K562 (cell line): ENCODE data around the gene SFTPB. TPM values are rescaled to one million over a fixed set of nuclear protein-coding genes. Genes with fewer than 3 reads are reported as not detected.

Experiments used
- ATAC-seq: fragments of 200-7000 bp; cut with Tn5 transposase; 3 replicates; pipeline ENCODE4 v1.9.1; 2020; ENCODE audit warnings: moderate library complexity
- BruUV-seq: library from RNA; stranded (reverse); fragments of 400-500 nt; replicated peaks from 2 replicates; lab custom pipeline; 2021; lab: Mats Ljungman, UMichigan
- CTCF ChIA-PET: fragments of 300-600 bp; formaldehyde crosslinking; extraction: SDS; loops from one replicate; lab custom pipeline; 2021; ENCODE audit warnings: low intra/inter-chr PET ratio; lab: Yijun Ruan, JAX
- POLR2A ChIA-PET: fragments of 300-600, 350-650 bp; sonication (Branson Sonifier 250); formaldehyde crosslinking; extraction: SDS; loops from one replicate; lab custom pipeline; 2021; ENCODE audit warnings: antibody characterized with exemption, inconsistent platforms; lab: Yijun Ruan, JAX
- DNase-seq, 4 experiments: peaks; one replicate each; pipeline versions ENCODE4 v3.0.0 to v3.0.0-alpha.2; 2011 to 2018; ENCODE audit warnings: low spot score in 3 of 4, mixed read lengths in 3 of 4; ENCODE audit errors: extremely low read depth in 1 of 4
- FAIRE-seq: peaks from 2 replicates; lab custom pipeline; 2011; peaks lifted over from hg19 to GRCh38; lab: Jason Lieb, UNC
- H2AFZ ChIP-seq: 2 replicates; pipeline ENCODE4 v1.6.0; 2011; ENCODE audit warnings: low read depth, low read length, control low read depth, inconsistent platforms
- H3K27ac ChIP-seq: fragments of 200-600 bp; 3 replicates; pipeline ENCODE4 v1.8.0; 2011; ENCODE audit warnings: low read depth, mild to moderate bottlenecking, control low read depth, inconsistent platforms, low read length, moderate library complexity, mixed read lengths; ENCODE audit errors: extremely low read depth
- H3K27me3 ChIP-seq, 2 experiments: fragments of 300-600 bp in 1 of 2; 2 replicates in 1 of 2; 3 replicates in 1 of 2; pipeline versions ENCODE4 v1.6.0 to v1.8.0; 2011; ENCODE audit warnings: inconsistent platforms in 2 of 2, low read length in 2 of 2, mild to moderate bottlenecking in 1 of 2, mixed read lengths in 1 of 2, moderate library complexity in 1 of 2; ENCODE audit not compliant: control insufficient read depth in 2 of 2, insufficient read depth in 2 of 2
- H3K36me3 ChIP-seq: fragments of 300-600 bp; 3 replicates; pipeline ENCODE4 v1.8.0; 2011; ENCODE audit warnings: mild to moderate bottlenecking, low read length, inconsistent platforms; ENCODE audit not compliant: control insufficient read depth, insufficient read depth
- H3K4me1 ChIP-seq, 2 experiments: fragments of 200-600 bp in 1 of 2; replicated peaks in 1 of 2; 2 replicates in 1 of 2; 3 replicates in 1 of 2; pipeline versions ENCODE4 v1.5.1 to v1.8.0; 2011; ENCODE audit warnings: inconsistent platforms in 2 of 2, low read length in 2 of 2, mild to moderate bottlenecking in 1 of 2, mixed read lengths in 1 of 2, moderate library complexity in 1 of 2; ENCODE audit not compliant: control insufficient read depth in 2 of 2, insufficient read depth in 2 of 2
- H3K4me2 ChIP-seq: 2 replicates; pipeline ENCODE4 v1.6.1; 2011; ENCODE audit warnings: low read length, control low read depth, inconsistent platforms, mixed read lengths; ENCODE audit not compliant: insufficient read depth
- H3K4me3 ChIP-seq: fragments of 200-600 bp; sonication (generic), shearing (Covaris generic); 2 replicates; pipeline ENCODE4 v1.5.1; 2016; ENCODE audit warnings: control low read depth, inconsistent platforms
- H3K79me2 ChIP-seq: fragments of 200-600 bp; 3 replicates; pipeline ENCODE4 v1.8.0; 2011; ENCODE audit warnings: low read length, inconsistent platforms; ENCODE audit not compliant: control insufficient read depth, insufficient read depth
- H3K9ac ChIP-seq, 2 experiments: 2 replicates each; pipeline versions ENCODE4 v1.6.0 to v1.6.1; 2011; ENCODE audit warnings: low read depth in 2 of 2, low read length in 2 of 2, control low read depth in 1 of 2, inconsistent platforms in 1 of 2, mild to moderate bottlenecking in 1 of 2, mixed read lengths in 1 of 2; ENCODE audit not compliant: insufficient read depth in 1 of 2
- H3K9me1 ChIP-seq: one replicate; pipeline ENCODE4 v1.6.0; 2011; ENCODE audit warnings: inconsistent platforms, mild to moderate bottlenecking, low read length, moderate library complexity; ENCODE audit not compliant: control insufficient read depth, insufficient read depth
- H3K9me3 ChIP-seq: replicated peaks from 2 replicates; pipeline ENCODE4 v1.5.1; 2011; ENCODE audit warnings: low read depth, low read length, inconsistent platforms; ENCODE audit not compliant: control insufficient read depth, insufficient read depth
- H4K20me1 ChIP-seq: replicated peaks from 2 replicates; pipeline ENCODE4 v1.6.1; 2011; ENCODE audit warnings: low read length, inconsistent platforms, mixed read lengths; ENCODE audit not compliant: control insufficient read depth, insufficient read depth
- BCLAF1 ChIP-seq, 2 experiments: fragments of 450-650 bp in 1 of 2; IDR thresholded peaks; 2 replicates each; pipeline ENCODE4 v1.6.1; 2011 to 2017; ENCODE audit warnings: low read depth in 2 of 2, antibody characterized with exemption in 1 of 2, borderline replicate concordance in 1 of 2, low read length in 1 of 2, mild to moderate bottlenecking in 1 of 2, mixed read lengths in 1 of 2; ENCODE audit not compliant: control insufficient read depth in 1 of 2
- DIDO1 ChIP-seq: fragments of 450-650 bp; IDR thresholded peaks from 2 replicates; pipeline ENCODE4 v1.6.1; 2016; ENCODE audit warnings: low read depth, missing biosample characterization, missing genetic modification characterization
- E2F3 ChIP-seq: fragments of 250-450 bp; sonication (Bioruptor Pico); IDR thresholded peaks from 2 replicates; pipeline ENCODE4 v1.4.0; 2020; ENCODE audit warnings: mild to moderate bottlenecking
- EP400 ChIP-seq: fragments of 450-650 bp; IDR thresholded peaks from 2 replicates; pipeline ENCODE4 v1.6.1; 2017; ENCODE audit warnings: antibody characterized with exemption, mild to moderate bottlenecking, moderate library complexity
- ESRRA ChIP-seq: fragments of 450-650 bp; IDR thresholded peaks from 2 replicates; pipeline ENCODE4 v1.6.1; 2014; ENCODE audit warnings: low read depth, mild to moderate bottlenecking, moderate library complexity, borderline replicate concordance
- FOXK1 ChIP-seq: sonication (generic); formaldehyde crosslinking; IDR thresholded peaks from 2 replicates; pipeline ENCODE4 v1.8.0; 2022; ENCODE audit warnings: missing genetic modification reagents, mild to moderate bottlenecking, borderline replicate concordance
- GABPB1 ChIP-seq: sonication (generic); formaldehyde crosslinking; IDR thresholded peaks from 2 replicates; pipeline ENCODE4 v1.8.0; 2022; ENCODE audit warnings: mild to moderate bottlenecking, missing genetic modification reagents
- HMG20A ChIP-seq: fragments of 450-650 bp; formaldehyde crosslinking; conservative IDR thresholded peaks from 2 replicates; pipeline ENCODE4 v1.4.0; 2020; ENCODE audit warnings: mild to moderate bottlenecking, mixed read lengths
- JUN ChIP-seq, 2 experiments: sonication (generic) in 1 of 2; formaldehyde crosslinking in 1 of 2; IDR thresholded peaks; 2 replicates each; pipeline versions ENCODE4 v1.6.1 to v1.8.0; 2012 to 2022; ENCODE audit warnings: borderline replicate concordance in 2 of 2, mild to moderate bottlenecking in 2 of 2, improper control_type of control experiment in 1 of 2, low read depth in 1 of 2, low read length in 1 of 2, missing genetic modification reagents in 1 of 2
- MECOM ChIP-seq: fragments of 250-450 bp; sonication (Bioruptor Pico); IDR thresholded peaks from 2 replicates; pipeline ENCODE4 v1.8.0; 2022; ENCODE audit warnings: inconsistent platforms
- NEUROD1 ChIP-seq: fragments of 150-350 bp; IDR thresholded peaks from 2 replicates; pipeline ENCODE4 v1.6.1; 2014; ENCODE audit warnings: borderline replicate concordance, low read length, low read depth; ENCODE audit not compliant: partially characterized antibody
- PCBP2 ChIP-seq: fragments of 200-400 bp; formaldehyde crosslinking; IDR thresholded peaks from 2 replicates; pipeline ENCODE4 v1.6.1; 2018; ENCODE audit warnings: low read length, low read depth, mild to moderate bottlenecking, moderate library complexity; ENCODE audit not compliant: poor library complexity, severe bottlenecking
- POU5F1 ChIP-seq: fragments of 150-350 bp; IDR thresholded peaks from 2 replicates; pipeline ENCODE4 v1.6.1; 2014; ENCODE audit warnings: borderline replicate concordance, low read length, low read depth, mild to moderate bottlenecking; ENCODE audit not compliant: partially characterized antibody
- ZNF134 ChIP-seq: fragments of 250-450 bp; sonication (Bioruptor Pico); conservative IDR thresholded peaks from 2 replicates; pipeline ENCODE4 v1.4.0; 2020
- ZNF408 ChIP-seq: fragments of 250-450 bp; sonication (Bioruptor Pico); IDR thresholded peaks from 2 replicates; pipeline ENCODE4 v1.4.0; 2020; ENCODE audit warnings: low read depth, mild to moderate bottlenecking, moderate library complexity
- ZNF445 ChIP-seq: fragments of 250-450 bp; sonication (Bioruptor Pico); IDR thresholded peaks from 2 replicates; pipeline ENCODE4 v1.4.0; 2020; ENCODE audit warnings: low read depth, mild to moderate bottlenecking, moderate library complexity
- ZSCAN32 ChIP-seq: fragments of 450-650 bp; formaldehyde crosslinking; IDR thresholded peaks from 2 replicates; pipeline ENCODE4 v1.4.0; 2020; ENCODE audit warnings: mild to moderate bottlenecking, moderate library complexity
- WGBS: fragments of 100-300 bp; shearing (Covaris generic); methylation state at CpG from one replicate; pipeline ENCODE4 v1.1.6; 2016; ENCODE audit warnings: low coverage, mixed read lengths; ENCODE audit not compliant: insufficient coverage; ENCODE audit errors: missing lambda C conversion rate; 5-methylcytosine and 5-hydroxymethylcytosine counted together
- in situ Hi-C: fragments of 300-500 bp; cut with MboI; formaldehyde crosslinking; loops from 4 replicates; pipeline ENCODE4 v1.15.0; 2018; ENCODE audit warnings: inconsistent platforms, mixed read lengths
- intact Hi-C: fragments of 100-400 bp; cut with micrococcal nuclease; formaldehyde crosslinking; loops from 2 replicates; pipeline ENCODE4 v1.14.2; 2022
- polyA plus RNA-seq, 8 experiments: library from polyadenylated mRNA; depleted of rRNA in 4 of 8; stranded (reverse) in 5 of 8; unstranded in 3 of 8; fragments of >200 nt; fragmentation: Nextera tagmentation in 2 of 8; fragmentation: Illumina TruSeq in 1 of 8; extraction: Ambion mirVana in 2 of 8; extraction: Trizol in 1 of 8; gene quantifications; 2 replicates each; pipeline versions ENCODE4 v1.2.1 to v1.2.3, GENCODE V29; 2011 to 2014; ENCODE audit warnings: inconsistent platforms in 1 of 8, missing spikeins in 1 of 8
- total RNA-seq, 7 experiments: library from RNA; depleted of rRNA in 6 of 7; stranded (reverse); fragments of >200 nt in 6 of 7; fragmentation: Illumina TruSeq in 2 of 7; extraction: Trizol in 2 of 7; gene quantifications; 2 replicates each; pipeline versions ENCODE4 v1.2.1 to v1.2.3, GENCODE V29; 2011 to 2021; ENCODE audit warnings: low replicate concordance in 1 of 7

Gene SFTPB
- total and polyA plus RNA-seq, 9 of the 15 experiments (the other 6 are each of a cell fraction or from before 2014, with no cell fraction given): 0.03 to 7.0 TPM; not detected in 7

GRCh38 chr2:85631316-85631715, 36.7 kb downstream of the SFTPB start:
- no peaks in the 10 kb centered on the region for H3K9me3 ChIP-seq

GRCh38 chr2:85628658-85629057, 39.3 kb downstream of the SFTPB start:
- Histone ChIP-seq H3K27ac (no peak overlapping the region), H3K9me1 (no peaks in the 10 kb centered on the region), H3K4me2 (no peak overlapping the region), H4K20me1 (no peaks in the 10 kb centered on the region), H3K4me1 (no peaks in the 10 kb centered on the region), H3K79me2 (peaks cover 4% of the 10 kb centered on the region; the same call in 1 of the 3 replicates), H2AFZ (no peak overlapping the region), H3K9me3 (no peaks in the 10 kb centered on the region), H3K27me3 (no peaks in the 10 kb centered on the region), H3K36me3 (peaks cover 93% of the 10 kb centered on the region), H3K4me3 (no peak overlapping the region), H3K9ac (no peak overlapping the region)
- 78% methylated on average over 2 of the region's 2 CpGs for WGBS
- BruUV-seq: no TSS peak
- no peak for ATAC-seq
- no peak for DNase-seq
- POLR2A ChIA-PET: interaction anchor here (0.6 to 3.5 kb wide), 8 partner anchors 8 to 68 kb away, joined by 3 to 15 read pairs (median 4); partner anchors contain the start of genes GGCX and USP39
- intact Hi-C loops (no loop called here), in situ Hi-C loops (no loop called here)
- CTCF ChIA-PET: no interaction called here
- FAIRE-seq: no peak
- TF ChIP-seq JUN (IDR thresholded peaks at IDR 0.05; ENCODE audit: borderline replicate concordance, low read depth, low read length) (no peak), JUN (CRISPR knock-in tag; IDR thresholded peaks at IDR 0.05; ENCODE audit: borderline replicate concordance) (no peak), GABPB1 (CRISPR knock-in tag) (no peak), ZNF445 (CRISPR knock-in tag) (no peak), DIDO1 (tag) (no peak), ZNF134 (CRISPR knock-in tag) (no peak), HMG20A (CRISPR knock-in tag) (no peak), BCLAF1 (IDR thresholded peaks at IDR 0.05; ENCODE audit: borderline replicate concordance in 1 of 2, control insufficient read depth in 1 of 2, low read depth in 2 of 2, low read length in 1 of 2) (no peak), NEUROD1 (no peak)

More at GRCh38 chr2:85631316-85631715, 36.7 kb downstream of the SFTPB start:
- Histone ChIP-seq H2AFZ (no peak overlapping the region), H3K4me2 (no peak overlapping the region), H3K79me2 (no peaks in the 10 kb centered on the region; the same call in 2 of the 3 replicates), H3K9ac (no peak overlapping the region), H3K9me1 (no peaks in the 10 kb centered on the region)
- 97% methylated on average over 2 of the region's 3 CpGs for WGBS
- BruUV-seq: no TSS peak
- TF ChIP-seq ZNF408 (CRISPR knock-in tag) (no peak), ESRRA (no peak), EP400 (no peak), POU5F1 (no peak), MECOM (CRISPR knock-in tag) (no peak), FOXK1 (CRISPR knock-in tag) (no peak), PCBP2 (no peak), E2F3 (no peak), ZSCAN32 (CRISPR knock-in tag) (no peak)
- TF ChIP-seq, all 486 proteins: peak for 0
- in situ Hi-C loops (no loop called here), intact Hi-C loops (no loop called here)
- DNase-seq (no peak), FAIRE-seq (no peak), ATAC-seq (no peak)
- no peaks in the 10 kb centered on the region for H3K4me1 ChIP-seq
- ChIA-PET CTCF (no interaction called here), POLR2A (interaction anchor here (0.8 to 1.4 kb wide), 4 partner anchors 10 to 81 kb away, joined by 5 to 7 read pairs (median 5); no protein-coding TSS in a partner anchor)
- H4K20me1 ChIP-seq: no peaks in the 10 kb centered on the region; the same call in 1 of the 2 replicates
- H3K27me3 ChIP-seq: no peaks in the 10 kb centered on the region
- no peak overlapping the region for H3K27ac ChIP-seq
- H3K36me3 ChIP-seq: peaks cover 88% of the 10 kb centered on the region
- no peak overlapping the region for H3K4me3 ChIP-seq
